Suppressor macrophage (primary cell): Measurements from ENCODE around the gene GPRIN2.
"Not testable (repeated sequence)": the region's sequence is repeated elsewhere in the genome, so short reads cannot be mapped to it uniquely, and the experiment has no call there.

ENCODE experiments used
- DNase-seq, 4 experiments: peaks; one replicate each; pipeline ENCODE4 v3.0.0-alpha.2; 2020 to 2022

The GPRIN2 gene

DNA sequence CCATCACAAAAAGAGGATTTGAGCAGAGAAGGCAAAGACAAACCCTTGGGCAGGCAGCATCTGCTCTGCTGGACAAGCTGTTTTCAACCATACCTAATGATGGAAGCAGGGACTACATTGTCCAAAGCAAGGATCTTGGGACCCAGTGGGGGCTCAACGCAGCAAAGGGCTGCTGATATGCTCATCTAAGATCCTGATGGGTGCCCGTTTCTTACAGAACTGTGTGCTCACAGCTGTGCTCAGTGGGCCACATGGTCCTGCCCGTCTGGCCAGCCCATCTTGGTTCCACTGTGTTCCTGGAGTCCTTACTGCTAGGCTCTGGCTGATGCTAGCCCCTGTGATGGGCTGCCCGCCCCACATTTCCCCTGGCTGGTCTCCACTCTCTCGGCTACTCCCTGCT is 36.1 kb downstream of the GPRIN2 start:
- DNase-seq = no peak

- no peak for DNase-seq
Observed at GRCh38 chr10:46518028-46518725, 38.3 kb downstream of the GPRIN2 start.

DNA sequence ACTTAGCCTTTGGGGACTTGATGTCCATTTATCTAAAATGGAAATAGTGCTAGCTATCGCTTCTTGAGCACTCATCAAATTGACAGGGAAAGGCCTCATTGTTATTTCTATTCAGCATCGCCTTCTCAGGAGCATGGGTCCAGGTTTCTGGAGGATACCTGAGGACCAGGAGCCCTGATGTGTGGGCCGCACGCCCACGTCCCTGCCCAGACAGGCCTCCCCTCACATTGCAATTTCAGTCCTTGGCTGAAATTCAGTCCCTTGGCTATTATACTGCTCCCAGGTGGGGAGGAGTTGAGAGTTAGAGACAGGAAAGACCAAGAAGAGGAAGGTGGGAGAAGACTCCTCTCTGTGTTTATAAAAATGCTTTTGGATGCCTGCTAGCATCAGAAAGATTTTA is 38.9 kb downstream of the GPRIN2 start:
- DNase-seq = no peak

- no peak for DNase-seq
Observed at GRCh38 chr10:46516660-46517416, 39.6 kb downstream of the GPRIN2 start.

- DNase-seq = no peak
Observed at GRCh38 chr10:46515793-46516192, 40.7 kb downstream of the GPRIN2 start.

- no peak for DNase-seq
Observed at GRCh38 chr10:46515366-46515765, 41.1 kb downstream of the GPRIN2 start.

- no peak for DNase-seq
Observed at GRCh38 chr10:46514899-46515298, 41.6 kb downstream of the GPRIN2 start.

DNA sequence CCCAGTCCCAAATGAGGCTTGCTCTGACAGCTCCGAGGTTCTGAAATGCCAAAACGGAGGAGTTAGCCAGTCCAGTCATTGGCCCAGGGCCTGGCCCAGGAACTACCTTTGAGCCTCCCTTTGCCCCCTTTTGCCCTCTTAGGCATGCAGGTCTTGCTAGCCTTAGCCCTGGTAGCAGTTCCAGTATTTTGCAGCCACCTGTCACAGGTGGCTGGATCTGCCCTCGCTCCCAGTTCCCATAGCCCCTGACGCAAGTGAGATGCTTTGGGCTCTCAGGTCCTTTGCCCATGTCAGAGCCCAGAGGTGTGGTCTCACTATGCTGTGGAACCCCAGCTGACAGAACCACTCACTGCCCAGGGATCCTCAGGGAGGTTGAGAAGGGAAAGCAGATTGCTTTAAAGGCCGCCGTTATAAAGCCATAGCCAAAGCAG is 42.0 kb downstream of the GPRIN2 start:
- no peak for DNase-seq

- DNase-seq = not testable (repeated sequence)
Observed at GRCh38 chr10:46513333-46513732, 43.1 kb downstream of the GPRIN2 start.

- not testable (repeated sequence) for DNase-seq
Observed at GRCh38 chr10:46512725-46513124, 43.7 kb downstream of the GPRIN2 start.

GRCh38 chr10:46512002-46512401 is 44.5 kb downstream of the GPRIN2 start:
- not testable (repeated sequence) for DNase-seq
